CD4-positive, alpha-beta T cell treated with Interferon alpha-2 for 1 hour (primary cell): ENCODE data around the gene MEPCE.

Source experiments
- DNase-seq, 2 donors: peaks; one replicate each; pipeline ENCODE4 v3.0.0-alpha.2; 2020 to 2022

Gene MEPCE

DNA sequence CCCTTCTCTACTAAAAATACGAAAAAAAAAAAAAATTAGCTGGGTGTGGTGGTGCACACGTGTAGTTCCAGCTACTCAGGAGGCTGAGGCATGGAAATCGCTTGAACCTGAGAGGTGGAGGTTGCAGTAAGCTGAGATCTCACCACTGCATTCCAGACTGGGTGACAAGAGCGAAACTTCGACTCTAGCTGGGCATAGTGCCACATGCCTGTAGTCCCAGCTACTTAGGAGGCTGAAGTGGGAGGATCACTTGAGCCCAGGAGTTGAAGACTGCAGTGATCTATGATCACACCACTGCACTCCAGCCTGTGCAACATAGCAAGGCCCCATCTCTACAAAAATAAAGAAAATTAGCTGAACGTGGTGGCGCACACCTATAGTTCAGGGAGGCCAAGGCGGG is 35.7 kb downstream of the MEPCE start:
- DNase-seq: no peak

DNA sequence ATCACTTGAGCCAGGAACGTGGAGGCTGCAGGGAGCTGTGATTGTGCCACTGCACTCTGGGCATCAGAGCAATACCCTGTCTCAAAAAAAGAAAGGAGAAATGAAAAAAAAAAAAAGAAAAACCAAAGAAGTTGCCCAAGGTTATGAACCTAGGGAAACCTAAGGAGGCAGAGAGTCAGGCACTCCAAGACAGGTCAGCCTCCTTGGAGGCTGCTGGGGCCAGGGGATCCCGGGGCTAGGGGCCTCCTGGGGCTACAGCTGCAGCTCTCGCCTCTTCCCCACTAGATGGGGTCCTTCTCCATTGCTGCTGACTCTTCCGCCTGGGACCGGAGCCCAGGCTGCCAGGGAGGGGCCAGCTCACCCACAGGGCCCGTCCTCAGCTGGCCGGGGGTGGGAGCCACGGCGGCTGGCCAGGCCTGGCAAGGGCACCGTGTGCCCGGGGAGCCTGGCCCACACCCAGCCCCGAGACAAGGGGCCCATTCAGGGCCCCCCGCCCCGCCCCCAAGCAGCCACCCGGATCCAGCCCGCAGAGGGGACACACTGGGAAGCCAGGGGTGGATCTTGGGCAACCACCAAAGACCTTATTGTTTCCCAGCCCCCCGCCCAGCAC is 36.2 kb downstream of the MEPCE start:
- no peak for DNase-seq

DNA sequence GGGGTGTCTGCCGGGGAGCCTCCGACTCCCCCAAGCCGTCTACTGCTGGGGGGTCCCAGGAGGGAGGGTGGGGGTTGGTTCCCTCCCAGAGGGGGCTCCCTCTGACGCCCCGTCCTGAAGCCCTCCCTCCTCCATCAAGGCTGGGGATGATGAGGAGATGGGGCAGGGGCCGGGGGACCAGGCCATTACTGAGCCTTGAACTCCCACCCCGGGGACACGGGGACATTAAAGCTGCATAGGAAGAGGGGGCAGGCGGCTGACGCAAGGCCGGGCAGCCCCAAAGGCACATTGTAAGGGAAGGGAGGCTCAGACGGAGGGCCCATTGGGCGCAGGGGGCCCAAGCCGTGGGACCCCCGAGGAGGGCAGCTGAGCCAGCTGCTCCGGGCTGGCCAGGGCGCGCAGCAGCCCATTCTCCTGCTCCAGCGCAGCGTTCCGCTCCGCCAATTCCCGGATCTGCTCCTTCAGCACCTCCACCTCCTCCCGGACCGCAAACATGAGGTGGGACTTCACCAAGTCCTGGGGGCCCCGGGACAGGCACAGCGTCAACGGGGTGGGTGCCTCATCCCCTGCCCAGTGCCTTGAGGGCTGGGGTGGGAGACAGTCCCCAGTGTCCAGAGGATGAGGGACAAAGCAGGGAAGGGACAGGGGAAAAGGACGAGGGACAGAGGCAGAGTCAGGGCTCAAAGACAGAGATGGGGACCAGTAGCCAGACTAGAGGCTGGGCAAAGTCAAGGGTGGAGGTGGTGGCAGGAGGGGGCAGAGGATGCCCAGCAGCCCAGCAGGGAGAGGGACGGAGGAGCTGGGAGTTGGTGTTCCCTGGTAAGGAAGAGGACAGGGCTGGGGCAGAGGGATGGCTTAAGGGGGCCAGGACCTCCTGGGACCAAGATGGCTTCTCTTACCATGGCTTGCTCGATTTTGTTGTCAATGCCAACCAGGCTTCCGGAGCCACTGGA is 37.3 kb downstream of the MEPCE start:
- DNase-seq: no peak

- no peak for DNase-seq
Observed at GRCh38 chr7:100467638-100468373, 38.2 kb downstream of the MEPCE start.

DNA sequence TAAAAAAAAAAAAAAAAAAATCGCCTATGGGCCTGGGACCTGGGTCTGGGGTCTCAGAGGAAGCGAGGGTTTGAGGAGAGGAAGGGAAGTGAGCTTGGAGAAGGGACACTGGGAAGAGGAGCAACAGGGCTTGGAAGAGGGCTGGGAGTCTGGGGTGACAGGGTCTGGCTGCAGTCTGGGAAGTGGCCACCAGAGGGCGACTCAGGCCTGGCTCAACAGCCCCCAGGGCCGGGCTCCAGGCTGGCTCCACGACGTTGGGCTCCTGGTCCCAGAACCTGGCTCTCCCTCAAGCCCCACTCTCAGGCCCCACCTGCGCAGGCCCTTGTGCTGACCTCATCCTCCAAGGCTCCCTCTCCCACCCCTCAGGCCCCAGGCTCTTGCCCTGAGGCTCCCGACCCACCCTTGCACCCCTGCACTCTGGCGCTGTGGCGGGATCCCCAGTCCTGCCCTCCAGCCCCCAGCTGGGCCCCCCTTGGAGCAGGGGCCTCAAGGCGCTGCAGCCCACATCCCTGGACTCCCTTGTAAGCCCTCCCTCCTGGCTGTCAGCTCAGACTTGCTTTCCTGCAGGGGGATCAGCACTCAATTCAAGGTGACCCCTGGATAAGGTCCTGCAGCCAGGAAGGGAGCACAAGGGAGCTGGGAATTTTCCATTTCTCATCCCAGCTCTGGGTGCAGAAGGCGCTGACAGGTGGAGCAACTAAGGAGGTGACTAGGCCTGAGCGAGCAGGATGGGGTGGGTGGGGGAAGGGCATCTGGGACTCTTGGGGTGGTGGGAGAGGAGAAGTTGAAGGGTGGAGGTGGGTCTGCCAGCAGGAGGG is 39.8 kb downstream of the MEPCE start:
- DNase-seq: peak; percentile 76 to 83

DNA sequence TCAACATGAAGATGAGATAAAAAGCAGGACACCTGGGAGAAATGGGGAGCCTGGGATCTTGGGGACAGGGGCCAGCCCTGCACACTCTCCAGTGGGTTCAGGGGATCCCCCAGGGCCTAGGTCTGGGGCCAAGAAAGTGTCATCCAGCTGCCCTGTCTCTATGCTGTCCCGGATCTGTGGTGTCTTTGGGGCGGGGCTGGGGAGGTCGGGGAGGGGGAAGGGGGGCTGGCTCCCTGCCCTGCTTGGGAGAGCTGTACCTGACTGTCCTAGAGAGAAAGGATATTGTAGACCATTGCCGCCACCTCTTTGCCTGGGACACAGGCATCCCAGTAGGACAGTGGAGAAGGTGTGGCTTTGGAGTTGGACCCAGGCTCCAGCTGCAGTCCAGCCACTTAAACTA is 41.4 kb downstream of the MEPCE start:
- no peak for DNase-seq

DNA sequence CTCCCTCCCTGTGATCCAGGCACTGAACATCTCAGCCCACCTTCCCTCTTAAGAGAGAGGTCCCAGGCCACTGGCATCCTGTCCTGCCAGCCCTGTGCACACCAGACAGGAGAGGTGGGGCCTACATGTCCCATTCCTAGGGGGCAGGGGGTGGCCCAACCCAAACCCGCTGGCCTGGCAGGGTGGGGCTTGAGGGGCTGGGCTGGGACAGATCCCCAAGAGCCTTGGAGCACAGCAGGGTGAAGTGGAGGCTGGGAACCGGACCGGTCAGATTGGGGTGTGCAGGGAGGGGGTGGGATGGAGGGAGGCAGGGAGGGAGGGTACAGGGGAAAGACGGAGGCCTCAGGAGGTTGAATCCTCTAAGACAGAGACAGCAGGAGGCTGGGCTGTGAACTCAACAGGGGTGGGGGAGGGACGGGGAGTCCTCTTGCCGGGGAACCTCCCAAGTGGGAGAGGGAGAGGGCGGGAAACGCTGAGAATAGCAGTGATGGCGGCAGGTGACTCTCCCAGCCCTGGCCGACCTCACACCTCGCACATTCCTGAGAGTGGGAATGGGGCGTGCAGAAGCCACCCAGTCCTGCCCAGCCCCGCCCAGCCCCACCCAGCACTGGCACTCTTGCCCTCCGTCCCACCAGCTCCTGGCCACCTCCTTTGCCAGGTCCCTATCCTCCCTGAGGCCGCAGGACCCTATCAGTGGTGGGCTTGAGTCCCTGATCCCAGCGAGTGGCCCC is 42.7 kb downstream of the MEPCE start:
- no peak for DNase-seq

- DNase-seq: no peak
Observed at GRCh38 chr7:100472854-100473499, 43.3 kb downstream of the MEPCE start.

DNA sequence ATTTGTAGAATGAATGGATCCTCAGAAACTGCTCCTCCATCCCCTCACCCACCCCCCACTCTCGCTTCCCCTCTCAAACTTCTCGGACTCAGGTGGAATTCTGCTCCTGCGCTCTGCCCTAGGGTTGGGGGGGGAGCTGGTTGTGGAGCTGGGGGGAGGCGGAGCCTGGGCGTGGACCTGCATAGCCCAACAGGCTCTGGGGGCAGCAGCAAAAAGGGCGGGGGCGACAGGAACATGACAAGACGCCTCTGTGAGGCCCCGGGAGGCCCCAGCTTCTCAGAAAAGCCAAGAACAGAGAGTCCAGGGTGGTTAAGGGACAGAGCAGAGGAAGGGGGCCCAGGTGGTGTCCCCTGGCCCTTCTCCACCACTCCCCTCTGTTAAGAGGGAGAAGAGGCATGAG is 45.9 kb downstream of the MEPCE start:
- DNase-seq: no peak

DNA sequence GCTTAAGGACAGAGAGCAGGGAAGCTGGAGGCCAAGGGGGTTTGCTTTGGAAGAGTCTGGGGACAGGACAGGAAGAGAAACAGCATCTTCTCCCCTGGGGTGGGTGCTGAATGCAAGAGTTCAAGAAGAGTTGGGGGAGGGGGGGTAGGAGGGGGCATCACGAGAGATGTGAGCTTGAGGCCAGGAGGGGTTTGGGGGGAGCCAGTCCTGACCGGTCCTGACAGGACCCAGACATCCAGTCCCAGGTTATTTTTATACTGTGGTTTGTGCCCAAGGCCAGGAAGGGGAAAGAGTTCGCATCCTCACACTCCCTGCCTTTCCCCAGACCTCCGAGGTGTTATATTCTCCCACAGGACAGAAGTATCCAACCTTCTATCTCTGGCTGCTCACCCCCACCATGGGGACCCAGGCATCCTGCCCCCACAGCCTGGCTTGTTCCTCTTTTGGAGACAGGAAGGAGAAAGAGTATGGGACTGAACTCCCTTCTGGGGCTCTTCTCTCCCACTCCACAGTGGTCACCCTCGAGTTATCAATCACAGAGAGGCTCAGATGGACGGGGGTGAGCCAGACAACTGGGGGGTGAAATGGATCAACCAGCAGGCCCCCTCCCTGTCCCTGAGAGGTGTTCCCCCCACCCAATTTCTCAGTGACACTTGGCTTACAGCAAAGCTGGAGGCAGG is 46.6 kb downstream of the MEPCE start:
- DNase-seq: no peak

DNA sequence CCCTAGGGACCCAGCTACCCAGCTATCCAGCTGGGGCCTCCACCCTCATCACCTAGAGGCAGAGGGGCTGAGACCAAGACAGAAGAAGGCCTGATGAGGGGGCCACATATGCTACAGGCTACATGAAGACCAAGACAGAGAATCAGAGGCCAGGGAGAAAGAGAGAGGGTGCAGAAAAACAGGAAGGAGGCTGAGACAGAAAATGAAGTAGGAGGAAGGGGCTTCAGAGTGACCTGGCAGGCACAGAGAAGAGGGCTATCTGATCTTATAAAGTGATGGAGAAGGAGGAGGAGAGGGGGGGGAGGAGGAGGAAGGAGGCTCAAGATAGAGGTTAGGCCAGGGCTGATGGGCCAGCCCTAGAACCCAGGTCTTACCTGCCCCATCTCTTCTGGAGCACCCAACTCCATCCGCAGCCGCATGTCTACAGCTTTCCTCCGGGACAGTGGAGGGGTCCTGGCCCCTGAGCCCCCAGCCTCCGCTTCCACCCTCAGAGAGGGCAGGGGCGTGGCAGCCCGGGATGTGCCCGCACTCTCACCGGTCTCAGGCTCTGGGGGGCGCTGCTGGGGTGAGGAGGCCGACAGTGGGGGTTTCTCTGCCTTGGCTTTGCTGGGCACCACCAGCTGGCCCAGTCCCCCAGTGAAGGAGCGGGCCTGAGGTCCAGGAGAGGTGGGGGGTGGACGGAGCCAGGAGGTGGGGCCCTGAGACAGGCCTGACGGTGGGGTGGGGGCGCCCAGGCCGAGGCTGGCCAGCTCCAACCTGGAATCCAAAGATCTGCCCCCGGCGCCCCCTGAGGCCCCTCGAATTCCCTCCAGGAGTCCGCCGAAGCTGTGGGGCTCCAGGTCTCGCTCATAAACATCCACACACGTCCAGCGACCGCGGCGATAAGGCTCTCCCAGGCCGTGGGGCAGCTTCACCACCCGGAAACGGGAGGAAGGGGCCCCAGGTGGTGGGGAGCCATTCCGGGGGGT is 47.6 kb downstream of the MEPCE start:
- peak in 1 of 2 donors; percentile 48 for DNase-seq

DNA sequence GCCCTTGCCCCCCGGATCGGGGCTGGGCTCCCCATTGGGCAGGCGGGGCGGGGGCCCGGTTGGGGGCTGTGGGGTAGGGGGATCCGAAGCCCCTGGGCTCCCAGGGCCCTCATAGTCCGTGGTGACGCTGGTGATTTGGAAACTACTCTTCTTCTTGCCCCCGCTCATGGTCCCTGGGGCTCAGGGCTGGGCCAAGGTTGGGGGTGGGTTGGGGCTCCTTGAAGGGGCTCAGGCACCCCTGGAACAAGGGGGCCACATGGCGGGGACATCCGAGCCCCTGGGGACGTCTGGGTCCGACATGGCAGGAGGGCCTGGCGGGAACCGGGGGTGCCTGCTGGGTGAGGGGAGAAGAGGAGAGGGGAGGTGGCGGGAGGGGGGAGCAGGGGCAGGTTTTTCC is 48.2 kb downstream of the MEPCE start:
- DNase-seq: no peak

GRCh38 chr7:100478958-100479660 is 49.5 kb downstream of the MEPCE start, which contains the start of gene TSC22D4:
TSS of gene TSC22D4 (minus strand) at chr7:100479214. CDS start at chr7:100478038, 1,176 bp downstream.
- peak; percentile 93 to 94 for DNase-seq

GRCh38 chr7:100481466-100481865 is 51.8 kb downstream of the MEPCE start:
- no peak for DNase-seq

- DNase-seq: no peak
Observed at GRCh38 chr7:100482728-100483089, 53.1 kb downstream of the MEPCE start.

DNA sequence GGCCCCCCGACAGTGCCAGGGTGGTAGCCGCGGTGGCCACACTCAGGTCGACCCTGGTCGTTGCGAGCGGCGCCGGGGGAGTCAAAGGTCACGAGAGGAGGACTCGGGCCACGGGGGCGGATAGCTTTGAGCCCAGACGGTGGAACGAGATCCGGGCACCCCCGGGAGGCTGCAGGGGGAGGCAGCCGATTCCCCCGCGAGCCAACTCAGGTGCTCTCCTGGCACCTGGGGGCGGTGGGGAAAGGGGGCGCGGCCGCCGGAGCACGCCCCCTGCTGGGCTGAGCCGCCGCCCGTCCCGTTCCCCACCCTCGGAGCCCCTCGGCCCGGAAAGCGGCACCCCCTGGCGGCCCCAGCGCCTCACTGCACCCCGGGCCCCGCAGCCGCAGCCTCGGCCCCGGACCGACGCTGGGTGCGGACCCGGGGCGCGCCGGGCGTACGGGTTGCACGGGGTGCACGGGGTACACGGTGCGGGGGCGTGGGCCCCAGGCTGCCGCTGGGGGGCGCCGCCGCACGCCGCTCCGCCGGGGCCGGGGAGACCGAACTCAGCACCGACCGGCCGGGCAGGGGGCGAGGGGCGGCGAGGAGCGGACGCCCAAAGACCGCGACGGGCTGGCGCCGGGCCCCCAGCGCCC is 53.6 kb downstream of the MEPCE start:
- peak; percentile 80 to 89 for DNase-seq
